HepG2 (cell line): Measurements from ENCODE around the gene TMEM217.

ENCODE experiments used
- DRAP1 ChIP-seq: IDR thresholded peaks from 2 replicates; pipeline ENCODE4 v1.6.1; 2016; ENCODE audit warnings: missing genetic modification reagents, missing compliant biosample characterization
- JUN ChIP-seq: sonication (generic); formaldehyde crosslinking; IDR thresholded peaks from 2 replicates; pipeline ENCODE4 v1.4.0; 2020; ENCODE audit warnings: mild to moderate bottlenecking, missing genetic modification reagents
- RAD21 ChIP-seq: fragments of 450-650 bp; formaldehyde crosslinking; IDR thresholded peaks from 2 replicates; pipeline ENCODE4 v1.5.0; 2020; ENCODE audit warnings: mild to moderate bottlenecking
- RFX5 ChIP-seq: IDR thresholded peaks from 2 replicates; pipeline ENCODE4 v1.6.1; 2011; ENCODE audit warnings: low read depth, low read length, improper control_type of control experiment
- SP4 ChIP-seq: sonication (generic); formaldehyde crosslinking; IDR thresholded peaks from 2 replicates; pipeline ENCODE4 v1.8.1; 2023; ENCODE audit warnings: mild to moderate bottlenecking, missing genetic modification reagents
- TCF7L2 ChIP-seq: IDR thresholded peaks from 2 replicates; pipeline ENCODE4 v1.6.1; 2011; ENCODE audit warnings: mild to moderate bottlenecking, low read depth, low read length, moderate library complexity
- ZFP36 ChIP-seq: fragments of 150-350 bp; IDR thresholded peaks from 2 replicates; pipeline ENCODE4 v1.6.1; 2018; ENCODE audit warnings: borderline replicate concordance, low read length, low read depth; ENCODE audit not compliant: partially characterized antibody
- ZFP62 ChIP-seq: sonication (generic); formaldehyde crosslinking; IDR thresholded peaks from 2 replicates; pipeline ENCODE4 v1.4.0; 2020; ENCODE audit warnings: missing genetic modification reagents
- ZFY ChIP-seq: sonication (generic); formaldehyde crosslinking; IDR thresholded peaks from 2 replicates; pipeline ENCODE4 v1.4.0; 2020; ENCODE audit warnings: missing genetic modification reagents
- ZNF414 ChIP-seq: sonication (generic); formaldehyde crosslinking; IDR thresholded peaks from 2 replicates; pipeline ENCODE4 v1.5.0; 2020; ENCODE audit warnings: missing genetic modification reagents

- no peak for TF ChIP-seq ZFY
- TF ChIP-seq ZFP62 (CRISPR knock-in tag): no peak
- TF ChIP-seq JUN (CRISPR knock-in tag): no peak
- no peak for TF ChIP-seq SP4 (CRISPR knock-in tag)
- no peak for TF ChIP-seq ZNF414 (CRISPR knock-in tag)
- TF ChIP-seq TCF7L2: no peak
- TF ChIP-seq ZFP36: no peak
- TF ChIP-seq RFX5: no peak
- TF ChIP-seq RAD21 (CRISPR knock-in tag): no peak
- no peak for TF ChIP-seq DRAP1 (CRISPR knock-in tag)
These were observed 84.3 kb downstream of the TMEM217 start for GRCh38 chr6:37173493-37174195.
